HCT116 (cell line): Measurements from ENCODE around the gene ITIH4.

Source experiments
- POLR2A ChIP-seq: IDR thresholded peaks from 2 replicates; pipeline ENCODE4 v1.7.0; 2011; ENCODE audit warnings: borderline replicate concordance; ENCODE audit not compliant: insufficient read depth, insufficient read length; ENCODE audit errors: extremely low read depth
- RAD21 ChIP-seq: IDR thresholded peaks from 2 replicates; pipeline ENCODE4 v1.6.1; 2012; ENCODE audit warnings: low read depth, mild to moderate bottlenecking
- SIN3A ChIP-seq: IDR thresholded peaks from 2 replicates; pipeline ENCODE4 v1.6.1; 2012; ENCODE audit warnings: low read depth
- TF ChIP-seq, protein P1 (sequence below), 3 experiments: fragments of 200-600 bp in 1 of 3; sonication (generic) in 1 of 3; IDR thresholded peaks in 2 of 3; conservative IDR thresholded peaks in 1 of 3; 2 replicates each; pipeline ENCODE4 v1.5.1; 2012 to 2017; ENCODE audit warnings: low read depth in 2 of 3, low read length in 2 of 3, antibody characterized with exemption in 1 of 3, borderline replicate concordance in 1 of 3, control low read depth in 1 of 3, mild to moderate bottlenecking in 1 of 3, mixed read lengths in 1 of 3, mixed run types in 1 of 3, moderate library complexity in 1 of 3; ENCODE audit not compliant: insufficient read depth in 1 of 3

DNA sequence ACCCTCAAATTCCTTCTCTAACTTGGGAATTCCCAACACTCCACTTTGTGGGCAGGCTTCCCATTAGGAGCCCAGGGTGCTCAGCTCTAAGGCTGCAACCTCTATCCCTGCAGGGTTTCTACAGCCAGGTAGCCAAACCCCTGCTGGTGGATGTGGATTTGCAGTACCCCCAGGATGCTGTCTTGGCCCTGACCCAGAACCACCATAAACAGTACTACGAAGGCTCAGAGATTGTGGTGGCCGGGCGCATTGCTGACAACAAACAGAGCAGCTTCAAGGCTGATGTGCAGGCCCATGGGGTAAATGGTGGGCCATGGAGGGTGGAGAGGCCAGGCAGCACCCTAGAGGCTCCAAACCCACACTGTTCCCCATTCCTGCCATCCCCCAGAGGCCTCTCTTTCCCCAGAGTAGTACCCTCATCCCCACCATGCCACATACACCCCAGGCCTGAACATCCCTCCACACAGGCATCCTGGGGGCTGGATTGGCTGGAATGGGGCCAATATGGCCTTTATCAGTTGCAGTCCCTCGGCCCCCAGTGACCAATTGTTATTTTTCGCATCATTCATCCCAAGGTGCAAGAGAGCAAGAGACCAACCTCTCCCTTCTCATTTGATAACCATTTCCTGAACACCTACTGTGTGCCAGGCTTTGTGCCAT, 45.4 kb downstream of the ITIH4 start:
- TF ChIP-seq, protein P1, sequence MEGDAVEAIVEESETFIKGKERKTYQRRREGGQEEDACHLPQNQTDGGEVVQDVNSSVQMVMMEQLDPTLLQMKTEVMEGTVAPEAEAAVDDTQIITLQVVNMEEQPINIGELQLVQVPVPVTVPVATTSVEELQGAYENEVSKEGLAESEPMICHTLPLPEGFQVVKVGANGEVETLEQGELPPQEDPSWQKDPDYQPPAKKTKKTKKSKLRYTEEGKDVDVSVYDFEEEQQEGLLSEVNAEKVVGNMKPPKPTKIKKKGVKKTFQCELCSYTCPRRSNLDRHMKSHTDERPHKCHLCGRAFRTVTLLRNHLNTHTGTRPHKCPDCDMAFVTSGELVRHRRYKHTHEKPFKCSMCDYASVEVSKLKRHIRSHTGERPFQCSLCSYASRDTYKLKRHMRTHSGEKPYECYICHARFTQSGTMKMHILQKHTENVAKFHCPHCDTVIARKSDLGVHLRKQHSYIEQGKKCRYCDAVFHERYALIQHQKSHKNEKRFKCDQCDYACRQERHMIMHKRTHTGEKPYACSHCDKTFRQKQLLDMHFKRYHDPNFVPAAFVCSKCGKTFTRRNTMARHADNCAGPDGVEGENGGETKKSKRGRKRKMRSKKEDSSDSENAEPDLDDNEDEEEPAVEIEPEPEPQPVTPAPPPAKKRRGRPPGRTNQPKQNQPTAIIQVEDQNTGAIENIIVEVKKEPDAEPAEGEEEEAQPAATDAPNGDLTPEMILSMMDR (IDR thresholded peaks at IDR 0.05 in 2 of 3, conservative IDR thresholded peaks at IDR 0.05 in 1 of 3; ENCODE audit: borderline replicate concordance in 1 of 3, insufficient read depth in 1 of 3, low read depth in 2 of 3, low read length in 2 of 3), result no peak
- TF ChIP-seq POLR2A, result no peak
- TF ChIP-seq SIN3A, result no peak
- no peak for TF ChIP-seq RAD21
